T-helper 2 cell treated with Interferon-gamma antibody and Interleukin-4, amounts not matched to agents 5 μg/mL and 100 μg/mL, for 36 hours (primary cell): Measurements from ENCODE around the gene NPAS2.

ENCODE experiments used
- DNase-seq: peaks from one replicate; pipeline ENCODE4 v3.0.0; 2021; ENCODE audit warnings: low spot score
- H3K27ac Mint-ChIP-seq: one replicate; pipeline ENCODE4 v1.8.0; 2021; ENCODE audit warnings: mild to moderate bottlenecking, mixed read lengths
- H3K27me3 Mint-ChIP-seq: one replicate; pipeline ENCODE4 v1.8.0; 2021; ENCODE audit warnings: low read depth, mixed read lengths
- H3K36me3 Mint-ChIP-seq: one replicate; pipeline ENCODE4 v1.8.0; 2021; ENCODE audit warnings: low read depth, mixed read lengths
- H3K4me1 Mint-ChIP-seq: one replicate; pipeline ENCODE4 v1.8.0; 2021; ENCODE audit warnings: low read depth, mixed read lengths
- H3K4me3 Mint-ChIP-seq: one replicate; pipeline ENCODE4 v1.8.0; 2022; ENCODE audit warnings: mild to moderate bottlenecking, moderate library complexity, mixed read lengths
- H3K9me3 Mint-ChIP-seq: one replicate; pipeline ENCODE4 v1.8.0; 2021; ENCODE audit warnings: mixed read lengths

The NPAS2 gene

DNA sequence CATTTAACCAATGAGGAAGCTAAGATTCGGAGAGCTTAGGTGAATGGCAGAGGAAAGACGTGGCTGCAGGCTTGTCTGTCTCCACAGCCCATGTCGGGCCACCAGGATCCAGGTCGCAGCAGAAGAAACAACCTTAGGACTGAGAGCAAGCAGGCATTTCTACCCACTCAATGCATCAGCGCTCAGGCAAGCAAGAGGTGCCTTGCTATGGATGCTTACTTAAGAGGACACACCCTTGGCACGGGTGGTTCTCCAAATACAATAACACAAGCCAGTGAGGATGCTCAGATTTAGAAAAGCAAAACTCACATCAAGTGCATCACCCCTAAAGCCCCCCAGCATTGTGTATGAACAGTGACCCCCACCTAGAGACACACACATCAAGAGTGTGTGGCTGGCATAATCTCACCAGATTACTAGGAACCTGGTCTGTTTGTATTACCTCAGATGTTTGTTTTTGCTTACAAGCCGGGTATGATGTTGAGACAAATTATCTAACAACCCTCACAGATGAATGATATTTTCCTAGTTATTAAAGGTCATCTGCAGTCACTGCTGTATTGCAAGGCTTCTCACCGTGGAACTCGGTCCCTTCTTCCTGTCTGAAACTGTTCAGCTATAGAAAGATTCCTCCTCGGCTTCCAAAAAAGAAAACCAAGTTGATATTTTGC is 34.2 kb upstream of the NPAS2 start:
- no peak for DNase-seq
- Mint-ChIP-seq H3K36me3 (no peaks in the 10 kb centered on the region), H3K9me3 (no peaks in the 10 kb centered on the region), H3K4me3 (no peak overlapping the region), H3K27ac (no peak overlapping the region), H3K27me3 (no peaks in the 10 kb centered on the region), H3K4me1 (no peaks in the 10 kb centered on the region)

DNA sequence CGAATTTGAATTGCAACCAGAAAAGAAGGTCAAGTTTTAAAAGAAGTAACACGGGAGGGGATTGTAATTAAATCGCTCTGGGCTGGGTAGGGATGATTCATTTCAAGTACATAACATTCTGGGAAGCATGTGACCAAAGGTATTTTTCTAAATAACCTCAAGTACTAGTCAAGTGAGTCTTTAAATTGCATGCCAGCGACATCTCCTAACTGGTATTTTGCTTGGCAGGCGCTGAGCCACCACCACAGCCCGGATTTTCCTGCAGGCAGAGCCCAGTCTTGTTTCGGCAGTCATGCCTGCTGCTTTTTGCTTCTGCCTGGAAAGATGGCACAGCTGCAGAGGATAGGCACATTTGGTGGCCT is 33.7 kb upstream of the NPAS2 start:
- H3K36me3 Mint-ChIP-seq = no peaks in the 10 kb centered on the region
- no peak overlapping the region for H3K27ac Mint-ChIP-seq
- H3K4me3 Mint-ChIP-seq = no peak overlapping the region
- DNase-seq = no peak
- H3K27me3 Mint-ChIP-seq = no peaks in the 10 kb centered on the region
- H3K9me3 Mint-ChIP-seq = no peaks in the 10 kb centered on the region
- H3K4me1 Mint-ChIP-seq = no peaks in the 10 kb centered on the region

GRCh38 chr2:100786985-100787384 is 33.0 kb upstream of the NPAS2 start:
- H3K4me1 Mint-ChIP-seq = no peaks in the 10 kb centered on the region
- no peaks in the 10 kb centered on the region for H3K36me3 Mint-ChIP-seq
- H3K27ac Mint-ChIP-seq = no peak overlapping the region
- no peak overlapping the region for H3K4me3 Mint-ChIP-seq
- H3K27me3 Mint-ChIP-seq = no peaks in the 10 kb centered on the region
- DNase-seq = no peak
- no peaks in the 10 kb centered on the region for H3K9me3 Mint-ChIP-seq

- no peaks in the 10 kb centered on the region for H3K27me3 Mint-ChIP-seq
- H3K27ac Mint-ChIP-seq = no peak overlapping the region
Measured at GRCh38 chr2:100789361-100789760, 30.6 kb upstream of the NPAS2 start.

GRCh38 chr2:100791294-100791935 is 28.5 kb upstream of the NPAS2 start:
- H3K27me3 Mint-ChIP-seq = peaks cover under 1% of the 10 kb centered on the region
- no peaks in the 10 kb centered on the region for H3K9me3 Mint-ChIP-seq
- no peak for DNase-seq
- H3K4me3 Mint-ChIP-seq = no peak overlapping the region
- no peaks in the 10 kb centered on the region for H3K4me1 Mint-ChIP-seq
- no peaks in the 10 kb centered on the region for H3K36me3 Mint-ChIP-seq
- H3K27ac Mint-ChIP-seq = no peak overlapping the region

More at GRCh38 chr2:100789361-100789760, 30.6 kb upstream of the NPAS2 start:
- H3K4me1 Mint-ChIP-seq = no peaks in the 10 kb centered on the region
- no peak overlapping the region for H3K4me3 Mint-ChIP-seq
- H3K9me3 Mint-ChIP-seq = no peaks in the 10 kb centered on the region
- no peaks in the 10 kb centered on the region for H3K36me3 Mint-ChIP-seq
- DNase-seq = no peak

DNA sequence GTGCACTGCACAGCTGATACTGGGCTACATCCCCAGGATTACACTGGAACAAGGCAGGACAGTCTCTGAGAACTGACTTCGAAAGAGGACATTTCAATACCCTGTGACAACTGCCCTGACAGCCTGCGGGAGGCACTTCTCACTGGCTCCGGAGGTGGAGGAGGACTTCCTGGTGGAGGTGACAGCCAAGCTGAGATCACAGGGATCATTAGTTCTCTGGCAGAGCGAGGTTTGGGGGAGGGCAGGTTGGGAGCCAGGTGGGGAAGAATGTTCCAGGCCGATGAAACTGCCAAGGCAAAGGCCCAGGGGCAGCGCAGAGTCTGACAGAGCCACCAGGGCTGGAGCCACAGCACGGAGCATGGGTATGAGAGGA is 28.0 kb upstream of the NPAS2 start:
- no peaks in the 10 kb centered on the region for H3K4me1 Mint-ChIP-seq
- H3K36me3 Mint-ChIP-seq = no peaks in the 10 kb centered on the region
- no peak overlapping the region for H3K27ac Mint-ChIP-seq
- H3K27me3 Mint-ChIP-seq = peaks cover 4% of the 10 kb centered on the region
- H3K4me3 Mint-ChIP-seq = no peak overlapping the region
- no peak for DNase-seq
- H3K9me3 Mint-ChIP-seq = no peaks in the 10 kb centered on the region

DNA sequence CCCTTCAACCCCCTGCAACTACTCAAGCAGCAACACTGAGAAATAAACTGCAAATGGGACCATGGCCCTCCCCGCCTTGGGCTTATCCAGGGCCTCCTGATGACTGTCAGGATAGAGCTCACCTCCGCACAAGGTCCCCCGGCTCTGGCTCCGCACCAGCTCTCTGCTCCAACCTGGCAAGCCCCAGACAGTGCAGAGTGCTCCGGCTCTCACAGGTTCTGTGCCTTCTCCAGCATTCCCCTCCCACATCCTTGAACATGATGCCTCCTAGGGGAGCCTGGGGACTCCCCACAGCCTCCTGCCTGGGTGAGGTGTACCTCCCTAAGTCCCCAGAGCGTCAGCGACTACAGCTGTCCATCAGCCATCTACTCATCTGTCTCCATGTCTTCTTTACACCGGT is 26.7 kb upstream of the NPAS2 start:
- H3K4me1 Mint-ChIP-seq = no peaks in the 10 kb centered on the region
- no peak for DNase-seq
- H3K27me3 Mint-ChIP-seq = peaks cover 4% of the 10 kb centered on the region
- no peaks in the 10 kb centered on the region for H3K36me3 Mint-ChIP-seq
- H3K9me3 Mint-ChIP-seq = no peaks in the 10 kb centered on the region
- H3K27ac Mint-ChIP-seq = no peak overlapping the region
- H3K4me3 Mint-ChIP-seq = no peak overlapping the region

DNA sequence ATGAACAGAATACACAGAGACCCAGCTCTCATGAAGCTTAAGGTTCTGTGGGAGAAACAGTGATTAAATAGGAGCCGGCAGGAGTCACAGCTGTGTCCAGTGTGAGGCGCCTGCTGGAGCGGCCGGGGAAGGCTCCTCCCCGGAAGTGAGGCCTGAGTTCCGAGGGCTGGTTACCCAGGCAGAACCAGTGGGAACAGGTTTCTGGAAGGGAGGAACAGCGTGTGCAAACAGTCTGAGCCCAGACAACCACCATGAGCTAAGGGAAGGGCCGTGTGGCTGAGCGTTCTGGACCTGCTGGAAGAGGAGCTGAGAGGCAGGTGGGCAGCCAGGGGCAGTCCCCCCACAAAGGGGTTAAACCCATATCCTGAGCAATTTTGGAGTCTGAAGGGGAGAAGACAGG is 26.0 kb upstream of the NPAS2 start:
- Mint-ChIP-seq H3K4me3 (no peak overlapping the region), H3K9me3 (no peaks in the 10 kb centered on the region), H3K27ac (no peak overlapping the region), H3K27me3 (peaks cover 4% of the 10 kb centered on the region), H3K4me1 (no peaks in the 10 kb centered on the region), H3K36me3 (no peaks in the 10 kb centered on the region)
- DNase-seq = no peak

DNA sequence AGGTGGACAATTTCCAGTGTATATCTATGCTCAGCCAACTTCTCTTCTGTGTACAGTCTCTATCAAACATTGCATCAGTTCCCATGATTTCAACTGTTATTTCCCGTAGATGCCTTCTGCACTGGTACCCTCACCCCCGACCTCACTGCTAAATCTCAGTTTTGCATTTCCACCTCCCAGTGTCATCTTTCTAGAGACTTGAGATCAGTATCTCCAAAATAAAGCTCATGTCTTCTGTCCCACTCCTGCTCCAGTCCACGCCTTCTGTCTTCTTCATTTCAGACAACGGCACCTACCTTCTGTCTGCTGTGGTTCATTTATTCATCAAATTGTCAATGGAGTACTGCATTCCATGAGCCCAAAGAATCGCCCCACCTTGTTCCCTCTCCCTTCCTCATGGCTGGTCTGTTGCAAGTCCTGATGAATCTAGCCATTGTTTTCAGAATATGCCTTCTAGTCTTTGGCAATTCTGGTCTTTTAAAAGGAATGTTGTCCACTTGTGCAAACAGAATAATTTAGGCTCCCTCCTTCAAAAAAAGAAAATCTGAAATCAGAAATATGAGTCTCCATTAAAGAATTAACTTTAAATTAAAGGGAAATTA is 23.3 kb upstream of the NPAS2 start:
- H3K27ac Mint-ChIP-seq = no peak overlapping the region

DNA sequence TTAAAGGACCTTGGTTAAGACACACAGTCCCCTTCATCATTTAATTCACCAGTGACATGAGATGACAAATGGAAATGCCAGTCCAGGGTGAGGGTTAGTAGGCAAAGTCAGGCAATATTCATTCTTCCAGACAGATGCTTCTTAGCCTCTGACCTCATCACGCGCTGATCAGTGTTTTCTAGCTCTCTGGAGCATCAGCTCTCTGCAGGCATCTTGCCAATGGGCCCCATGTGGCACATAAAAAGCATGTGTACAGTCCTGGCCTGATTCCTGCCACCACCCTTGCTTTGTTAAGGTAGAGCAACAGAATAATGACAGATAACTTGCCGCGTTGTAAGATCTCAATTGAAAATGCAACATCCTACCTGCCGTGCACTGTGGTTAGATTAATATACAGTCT is 20.3 kb upstream of the NPAS2 start:
- Mint-ChIP-seq H3K4me1 (no peaks in the 10 kb centered on the region), H3K27ac (no peak overlapping the region), H3K4me3 (no peak overlapping the region), H3K27me3 (peaks cover 11% of the 10 kb centered on the region), H3K9me3 (no peaks in the 10 kb centered on the region), H3K36me3 (no peaks in the 10 kb centered on the region)
- DNase-seq = no peak

More for the DNA sequence above, 23.3 kb upstream of the NPAS2 start:
- Mint-ChIP-seq H3K36me3 (no peaks in the 10 kb centered on the region), H3K9me3 (no peaks in the 10 kb centered on the region), H3K4me3 (no peak overlapping the region), H3K27me3 (peaks cover 4% of the 10 kb centered on the region), H3K4me1 (no peaks in the 10 kb centered on the region)
- no peak for DNase-seq

DNA sequence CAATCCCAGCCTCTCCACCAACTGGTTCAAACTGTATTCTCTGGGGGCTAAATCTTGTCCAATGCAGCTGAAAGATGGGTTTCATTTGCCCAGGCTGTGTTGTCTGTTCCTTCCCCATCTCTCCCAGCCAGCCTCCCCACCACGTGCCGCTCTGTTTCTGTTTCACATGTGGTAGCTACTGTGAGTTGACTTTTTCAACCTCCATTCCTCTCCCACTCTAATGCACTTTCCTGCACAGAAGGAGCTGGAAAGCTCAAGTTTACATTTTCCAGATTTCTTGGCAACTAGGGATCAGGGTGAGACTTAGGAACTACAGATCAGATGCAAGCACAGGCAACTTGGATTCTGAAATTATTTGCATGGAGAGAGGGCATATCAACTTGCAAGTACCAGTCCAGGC is 19.0 kb upstream of the NPAS2 start:
- H3K4me1 Mint-ChIP-seq = no peaks in the 10 kb centered on the region
- H3K27me3 Mint-ChIP-seq = peaks cover 11% of the 10 kb centered on the region
- no peak overlapping the region for H3K4me3 Mint-ChIP-seq
- H3K27ac Mint-ChIP-seq = no peak overlapping the region
- H3K9me3 Mint-ChIP-seq = no peaks in the 10 kb centered on the region
- no peaks in the 10 kb centered on the region for H3K36me3 Mint-ChIP-seq
- no peak for DNase-seq

GRCh38 chr2:100801402-100801801 is 18.5 kb upstream of the NPAS2 start:
- Mint-ChIP-seq H3K36me3 (no peaks in the 10 kb centered on the region), H3K9me3 (no peaks in the 10 kb centered on the region), H3K27ac (no peak overlapping the region), H3K4me1 (no peaks in the 10 kb centered on the region), H3K27me3 (peaks cover 12% of the 10 kb centered on the region), H3K4me3 (no peak overlapping the region)
- DNase-seq = no peak

GRCh38 chr2:100802066-100802465 is 17.9 kb upstream of the NPAS2 start:
- Mint-ChIP-seq H3K4me3 (no peak overlapping the region), H3K36me3 (no peaks in the 10 kb centered on the region), H3K27ac (no peak overlapping the region), H3K9me3 (no peaks in the 10 kb centered on the region), H3K4me1 (no peaks in the 10 kb centered on the region), H3K27me3 (peaks cover 10% of the 10 kb centered on the region)
- DNase-seq = no peak

DNA sequence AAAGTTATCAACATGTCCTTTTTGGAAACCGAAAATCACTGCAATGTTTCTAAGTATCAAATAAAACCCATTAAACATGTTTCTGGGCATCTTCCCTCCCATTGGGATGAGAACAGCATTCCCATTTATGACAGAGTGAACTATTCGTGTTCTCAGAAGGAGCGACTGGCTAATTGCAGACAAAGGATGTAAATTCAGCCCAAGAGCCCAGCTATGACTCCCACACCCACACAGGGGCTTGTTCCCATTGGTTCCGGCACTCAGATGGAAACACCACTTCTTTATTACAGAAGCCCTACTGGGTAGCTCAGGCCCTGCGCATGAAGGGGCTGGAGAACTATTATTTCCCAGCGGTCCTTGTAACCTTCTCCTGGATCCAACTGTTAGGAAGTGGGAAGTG is 16.6 kb upstream of the NPAS2 start:
- no peaks in the 10 kb centered on the region for H3K9me3 Mint-ChIP-seq
- no peak overlapping the region for H3K4me3 Mint-ChIP-seq
- no peaks in the 10 kb centered on the region for H3K36me3 Mint-ChIP-seq
- no peak overlapping the region for H3K27ac Mint-ChIP-seq
- DNase-seq = no peak
- H3K27me3 Mint-ChIP-seq = peaks cover 13% of the 10 kb centered on the region
- H3K4me1 Mint-ChIP-seq = no peaks in the 10 kb centered on the region

DNA sequence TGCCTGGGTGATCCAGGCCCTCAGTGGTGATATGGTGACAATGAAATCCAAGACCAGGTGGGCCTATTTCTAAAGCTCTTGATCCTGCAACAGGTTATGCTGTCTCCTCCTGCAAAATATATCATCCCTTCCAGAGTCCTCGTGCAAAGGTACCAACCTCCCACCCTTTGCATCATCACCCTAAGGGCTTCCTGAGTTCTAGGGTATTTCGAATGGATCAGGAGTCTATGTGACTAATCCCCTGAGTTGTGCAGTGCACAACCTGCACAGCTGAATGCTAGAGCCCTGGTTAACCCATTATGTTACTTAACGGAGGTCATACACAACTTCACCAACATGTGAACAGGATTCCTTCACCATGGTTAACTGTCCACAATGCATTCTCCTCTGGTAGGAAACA is 13.4 kb upstream of the NPAS2 start:
- Mint-ChIP-seq H3K36me3 (no peaks in the 10 kb centered on the region), H3K4me1 (no peaks in the 10 kb centered on the region), H3K9me3 (no peaks in the 10 kb centered on the region), H3K27ac (no peak overlapping the region), H3K4me3 (no peak overlapping the region), H3K27me3 (peaks cover 23% of the 10 kb centered on the region)
- no peak for DNase-seq
